Measurements from ENCODE around the gene KRT6B.

DNA sequence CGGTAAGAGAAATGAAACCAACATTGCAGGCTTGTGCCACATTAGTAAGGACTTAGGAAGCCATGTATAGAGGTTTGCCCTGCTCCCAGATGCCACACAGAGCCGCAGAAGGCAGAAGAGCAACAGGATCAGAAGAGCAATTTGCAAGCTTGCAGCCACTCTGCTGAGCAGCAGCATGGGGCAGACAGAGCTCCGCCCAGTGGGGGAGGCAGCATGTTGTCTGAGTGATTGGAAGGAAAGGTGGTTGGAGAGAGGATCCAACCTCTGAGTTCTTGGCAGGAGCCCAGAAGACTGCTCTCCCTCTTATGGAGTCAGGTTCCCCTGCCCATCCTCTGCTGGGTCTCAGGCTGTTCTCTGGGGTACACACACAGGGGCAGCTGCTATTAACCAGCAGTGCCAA, 43.4 kb upstream of the KRT6B start:
- TF ChIP-seq, protein P1, sequence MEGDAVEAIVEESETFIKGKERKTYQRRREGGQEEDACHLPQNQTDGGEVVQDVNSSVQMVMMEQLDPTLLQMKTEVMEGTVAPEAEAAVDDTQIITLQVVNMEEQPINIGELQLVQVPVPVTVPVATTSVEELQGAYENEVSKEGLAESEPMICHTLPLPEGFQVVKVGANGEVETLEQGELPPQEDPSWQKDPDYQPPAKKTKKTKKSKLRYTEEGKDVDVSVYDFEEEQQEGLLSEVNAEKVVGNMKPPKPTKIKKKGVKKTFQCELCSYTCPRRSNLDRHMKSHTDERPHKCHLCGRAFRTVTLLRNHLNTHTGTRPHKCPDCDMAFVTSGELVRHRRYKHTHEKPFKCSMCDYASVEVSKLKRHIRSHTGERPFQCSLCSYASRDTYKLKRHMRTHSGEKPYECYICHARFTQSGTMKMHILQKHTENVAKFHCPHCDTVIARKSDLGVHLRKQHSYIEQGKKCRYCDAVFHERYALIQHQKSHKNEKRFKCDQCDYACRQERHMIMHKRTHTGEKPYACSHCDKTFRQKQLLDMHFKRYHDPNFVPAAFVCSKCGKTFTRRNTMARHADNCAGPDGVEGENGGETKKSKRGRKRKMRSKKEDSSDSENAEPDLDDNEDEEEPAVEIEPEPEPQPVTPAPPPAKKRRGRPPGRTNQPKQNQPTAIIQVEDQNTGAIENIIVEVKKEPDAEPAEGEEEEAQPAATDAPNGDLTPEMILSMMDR (conservative IDR thresholded peaks at IDR 0.05; ENCODE audit: low read length): no peak
- TF ChIP-seq EZH2phosphoT487 (IDR thresholded peaks at IDR 0.05; ENCODE audit: borderline replicate concordance): no peak
